Measurements from ENCODE around the gene ERC1.

DNA sequence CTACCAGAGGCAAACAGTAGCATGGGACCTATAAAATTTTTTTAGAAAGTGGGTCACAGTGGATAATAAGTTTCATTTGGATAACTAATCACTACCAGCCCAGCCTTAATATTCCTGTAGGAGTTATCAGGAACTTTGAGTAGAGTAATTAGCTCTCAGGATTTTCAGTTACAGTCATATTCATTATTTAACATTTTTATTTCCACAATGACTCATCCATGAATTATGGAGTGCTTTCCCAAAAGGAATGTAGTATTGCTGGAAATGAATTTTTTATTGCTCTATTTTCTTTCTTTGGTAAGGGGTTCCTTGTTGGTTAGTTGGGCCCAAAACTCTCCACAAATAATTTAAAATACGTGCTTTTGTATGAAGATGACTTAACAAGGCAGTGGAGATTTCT is 53.7 kb downstream of the ERC1 start:
- TF ChIP-seq YY1 (tag by site-specific recombination; IDR thresholded peaks at IDR 0.05) (no peak), ZNF580 (tag by site-specific recombination; IDR thresholded peaks at IDR 0.05) (no peak), HOXA7 (CRISPR knock-in tag; IDR thresholded peaks at IDR 0.05; ENCODE audit: borderline replicate concordance) (no peak), ZNF394 (tag by site-specific recombination; IDR thresholded peaks at IDR 0.05; ENCODE audit: borderline replicate concordance) (no peak), ZNF610 (tag by site-specific recombination; IDR thresholded peaks at IDR 0.05; ENCODE audit: borderline replicate concordance) (no peak), ZBTB21 (tag by site-specific recombination; IDR thresholded peaks at IDR 0.05) (no peak), MYNN (tag by site-specific recombination; IDR thresholded peaks at IDR 0.05; ENCODE audit: borderline replicate concordance) (no peak), ZNF302 (tag by site-specific recombination; IDR thresholded peaks at IDR 0.05; ENCODE audit: low read depth) (no peak), ZNF510 (tag by site-specific recombination; IDR thresholded peaks at IDR 0.05; ENCODE audit: insufficient replicate concordance) (no peak)
- TF ChIP-seq, protein P1, sequence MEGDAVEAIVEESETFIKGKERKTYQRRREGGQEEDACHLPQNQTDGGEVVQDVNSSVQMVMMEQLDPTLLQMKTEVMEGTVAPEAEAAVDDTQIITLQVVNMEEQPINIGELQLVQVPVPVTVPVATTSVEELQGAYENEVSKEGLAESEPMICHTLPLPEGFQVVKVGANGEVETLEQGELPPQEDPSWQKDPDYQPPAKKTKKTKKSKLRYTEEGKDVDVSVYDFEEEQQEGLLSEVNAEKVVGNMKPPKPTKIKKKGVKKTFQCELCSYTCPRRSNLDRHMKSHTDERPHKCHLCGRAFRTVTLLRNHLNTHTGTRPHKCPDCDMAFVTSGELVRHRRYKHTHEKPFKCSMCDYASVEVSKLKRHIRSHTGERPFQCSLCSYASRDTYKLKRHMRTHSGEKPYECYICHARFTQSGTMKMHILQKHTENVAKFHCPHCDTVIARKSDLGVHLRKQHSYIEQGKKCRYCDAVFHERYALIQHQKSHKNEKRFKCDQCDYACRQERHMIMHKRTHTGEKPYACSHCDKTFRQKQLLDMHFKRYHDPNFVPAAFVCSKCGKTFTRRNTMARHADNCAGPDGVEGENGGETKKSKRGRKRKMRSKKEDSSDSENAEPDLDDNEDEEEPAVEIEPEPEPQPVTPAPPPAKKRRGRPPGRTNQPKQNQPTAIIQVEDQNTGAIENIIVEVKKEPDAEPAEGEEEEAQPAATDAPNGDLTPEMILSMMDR (tag by site-specific recombination; IDR thresholded peaks at IDR 0.05) = no peak
